HEK293 (cell line): Measurements from ENCODE around the gene PLD3.
A peak's percentile ranks its signal among the peaks of the same experiment; 100 is the strongest.

Experiments
- CTCF ChIA-PET: fragments of 350-600 bp; formaldehyde crosslinking; extraction: SDS; loops from one replicate; lab custom pipeline; 2021; ENCODE audit warnings: antibody characterized with exemption; lab: Yijun Ruan, JAX
- POLR2A ChIA-PET: fragments of 300-600 bp; formaldehyde crosslinking; extraction: SDS; loops from one replicate; lab custom pipeline; 2020; ENCODE audit warnings: antibody characterized with exemption, inconsistent platforms; lab: Yijun Ruan, JAX
- H3K27ac ChIP-seq: fragments of 200-500 bp; sonication (Bioruptor generic); 2 replicates; pipeline ENCODE4 v1.5.1; 2014; ENCODE audit warnings: low read depth, low read length, control low read depth, inconsistent platforms; ENCODE audit errors: extremely low read depth
- H3K36me3 ChIP-seq, 2 experiments: fragments of 200-500 bp in 1 of 2; sonication (Bioruptor generic) in 1 of 2; 1 replicate in 1 of 2; 2 replicates in 1 of 2; pipeline ENCODE4 v1.5.1; 2014 to 2017; ENCODE audit warnings: inconsistent platforms in 2 of 2, low read length in 2 of 2; ENCODE audit not compliant: control insufficient read depth in 2 of 2, insufficient read depth in 1 of 2
- H3K4me1 ChIP-seq: fragments of 200-500 bp; sonication (Bioruptor generic); 2 replicates; pipeline ENCODE4 v1.5.1; 2014; ENCODE audit warnings: mild to moderate bottlenecking, low read length, inconsistent platforms; ENCODE audit not compliant: control insufficient read depth, insufficient read depth
- H3K4me3 ChIP-seq: 2 replicates; pipeline ENCODE4 v1.5.1; 2011; ENCODE audit warnings: low read depth, mild to moderate bottlenecking, control low read depth, low read length, moderate library complexity
- H3K9me3 ChIP-seq: fragments of 200-500 bp; sonication (Bioruptor generic); 2 replicates; pipeline ENCODE4 v1.5.1; 2014; ENCODE audit warnings: low read depth, low read length, inconsistent platforms; ENCODE audit not compliant: control insufficient read depth, insufficient read depth
- BCL6B ChIP-seq: fragments of 450-650 bp; formaldehyde crosslinking; IDR thresholded peaks from 2 replicates; pipeline ENCODE4 v1.5.1; 2017; ENCODE audit warnings: missing biosample characterization, missing genetic modification characterization
- FEZF1 ChIP-seq: fragments of 450-650 bp; formaldehyde crosslinking; IDR thresholded peaks from 2 replicates; pipeline ENCODE4 v1.5.1; 2016; ENCODE audit warnings: missing biosample characterization, missing genetic modification characterization
- GLI4 ChIP-seq: fragments of 450-650 bp; formaldehyde crosslinking; IDR thresholded peaks from 2 replicates; pipeline ENCODE4 v1.5.1; 2016; ENCODE audit warnings: missing biosample characterization, missing genetic modification characterization
- HIC1 ChIP-seq: fragments of 450-650 bp; formaldehyde crosslinking; IDR thresholded peaks from 2 replicates; pipeline ENCODE4 v1.5.1; 2016; ENCODE audit warnings: missing biosample characterization, missing genetic modification characterization
- HOXA7 ChIP-seq: sonication (generic); formaldehyde crosslinking; IDR thresholded peaks from 2 replicates; pipeline ENCODE4 v1.8.1; 2022; ENCODE audit warnings: missing genetic modification reagents, borderline replicate concordance
- KLF1 ChIP-seq: fragments of 450-650 bp; formaldehyde crosslinking; IDR thresholded peaks from 2 replicates; pipeline ENCODE4 v1.5.1; 2016; ENCODE audit warnings: missing biosample characterization, missing genetic modification characterization
- KLF16 ChIP-seq: fragments of 450-650 bp; formaldehyde crosslinking; IDR thresholded peaks from 2 replicates; pipeline ENCODE4 v1.5.1; 2017; ENCODE audit warnings: missing biosample characterization, missing genetic modification characterization
- KLF8 ChIP-seq: fragments of 450-650 bp; formaldehyde crosslinking; IDR thresholded peaks from 2 replicates; pipeline ENCODE4 v1.5.1; 2016; ENCODE audit warnings: missing biosample characterization, missing genetic modification characterization
- KLF9 ChIP-seq: fragments of 450-650 bp; formaldehyde crosslinking; IDR thresholded peaks from 2 replicates; pipeline ENCODE4 v1.5.1; 2016; ENCODE audit warnings: missing biosample characterization, missing genetic modification characterization, low read depth
- SP7 ChIP-seq: fragments of 450-650 bp; formaldehyde crosslinking; IDR thresholded peaks from 2 replicates; pipeline ENCODE4 v1.5.1; 2016; ENCODE audit warnings: missing biosample characterization, missing genetic modification characterization
- YY1 ChIP-seq: fragments of 450-650 bp; formaldehyde crosslinking; IDR thresholded peaks from 2 replicates; pipeline ENCODE4 v1.5.1; 2018; ENCODE audit warnings: missing biosample characterization, missing genetic modification characterization
- ZBTB1 ChIP-seq: fragments of 450-650 bp; formaldehyde crosslinking; IDR thresholded peaks from 2 replicates; pipeline ENCODE4 v1.5.1; 2016; ENCODE audit warnings: missing biosample characterization, missing genetic modification characterization
- ZNF10 ChIP-seq: fragments of 450-650 bp; formaldehyde crosslinking; IDR thresholded peaks from 2 replicates; pipeline ENCODE4 v1.5.1; 2017; ENCODE audit warnings: missing biosample characterization, missing genetic modification characterization
- ZNF138 ChIP-seq: fragments of 450-650 bp; formaldehyde crosslinking; IDR thresholded peaks from 2 replicates; pipeline ENCODE4 v1.5.1; 2016; ENCODE audit warnings: missing biosample characterization, missing genetic modification characterization, borderline replicate concordance
- ZNF16 ChIP-seq: fragments of 450-650 bp; formaldehyde crosslinking; IDR thresholded peaks from 2 replicates; pipeline ENCODE4 v1.5.1; 2016; ENCODE audit warnings: low read depth, missing biosample characterization, missing genetic modification characterization
- ZNF175 ChIP-seq: fragments of 450-650 bp; formaldehyde crosslinking; IDR thresholded peaks from 2 replicates; pipeline ENCODE4 v1.5.1; 2016; ENCODE audit warnings: missing biosample characterization, missing genetic modification characterization
- ZNF433 ChIP-seq: fragments of 450-650 bp; formaldehyde crosslinking; IDR thresholded peaks from 2 replicates; pipeline ENCODE4 v1.5.1; 2016; ENCODE audit warnings: missing biosample characterization, missing genetic modification characterization, low read depth
- ZNF513 ChIP-seq: fragments of 450-650 bp; IDR thresholded peaks from 2 replicates; pipeline ENCODE4 v1.5.1; 2018; ENCODE audit warnings: missing biosample characterization, missing genetic modification characterization
- ZNF544 ChIP-seq: fragments of 450-650 bp; formaldehyde crosslinking; IDR thresholded peaks from 2 replicates; pipeline ENCODE4 v1.5.0; 2017; ENCODE audit warnings: missing biosample characterization, missing genetic modification characterization
- ZNF571 ChIP-seq: fragments of 450-650 bp; formaldehyde crosslinking; IDR thresholded peaks from 2 replicates; pipeline ENCODE4 v1.5.0; 2017; ENCODE audit warnings: missing biosample characterization, missing genetic modification characterization
- ZNF626 ChIP-seq: fragments of 450-650 bp; sonication (Bioruptor Pico); formaldehyde crosslinking; IDR thresholded peaks from 2 replicates; pipeline ENCODE4 v1.5.1; 2018; ENCODE audit warnings: missing biosample characterization, missing genetic modification characterization, inconsistent platforms
- ZNF639 ChIP-seq: fragments of 450-650 bp; formaldehyde crosslinking; IDR thresholded peaks from 2 replicates; pipeline ENCODE4 v1.5.1; 2016; ENCODE audit warnings: missing biosample characterization, missing genetic modification characterization
- ZNF645 ChIP-seq: fragments of 450-650 bp; formaldehyde crosslinking; IDR thresholded peaks from 2 replicates; pipeline ENCODE4; 2016; ENCODE audit warnings: missing biosample characterization, missing genetic modification characterization
- ZNF704 ChIP-seq: fragments of 450-650 bp; formaldehyde crosslinking; IDR thresholded peaks from 2 replicates; pipeline ENCODE4 v1.5.1; 2016; ENCODE audit warnings: missing biosample characterization, missing genetic modification characterization
- ZNF76 ChIP-seq: fragments of 450-650 bp; formaldehyde crosslinking; IDR thresholded peaks from 2 replicates; pipeline ENCODE4; 2016; ENCODE audit warnings: low read depth, missing biosample characterization, missing genetic modification characterization, borderline replicate concordance
- ZNF768 ChIP-seq: fragments of 450-650 bp; formaldehyde crosslinking; IDR thresholded peaks from 2 replicates; pipeline ENCODE4 v1.5.1; 2018; ENCODE audit warnings: missing biosample characterization, mild to moderate bottlenecking, missing genetic modification characterization
- ZNF830 ChIP-seq: fragments of 450-650 bp; IDR thresholded peaks from 2 replicates; pipeline ENCODE4 v1.5.0; 2018; ENCODE audit warnings: missing biosample characterization, missing genetic modification characterization, low read depth, mild to moderate bottlenecking, moderate library complexity
- ZNF837 ChIP-seq: fragments of 450-650 bp; formaldehyde crosslinking; IDR thresholded peaks from 2 replicates; pipeline ENCODE4 v1.5.1; 2016; ENCODE audit warnings: missing biosample characterization, missing genetic modification characterization
- ZNF843 ChIP-seq: fragments of 450-650 bp; formaldehyde crosslinking; IDR thresholded peaks from 2 replicates; pipeline ENCODE4 v1.5.1; 2016; ENCODE audit warnings: missing biosample characterization, missing genetic modification characterization
- ZSCAN16 ChIP-seq: fragments of 450-650 bp; formaldehyde crosslinking; IDR thresholded peaks from 2 replicates; pipeline ENCODE4 v1.5.1; 2016; ENCODE audit warnings: missing biosample characterization, missing genetic modification characterization
- ZSCAN30 ChIP-seq: fragments of 450-650 bp; IDR thresholded peaks from 2 replicates; pipeline ENCODE4 v1.5.1; 2018; ENCODE audit warnings: missing biosample characterization, mild to moderate bottlenecking, missing genetic modification characterization, moderate library complexity

The PLD3 gene

GRCh38 chr19:40398417-40399131 is 50.1 kb downstream of the PLD3 start:
- no peak overlapping the region for H3K4me3 ChIP-seq
- CTCF ChIA-PET = interaction anchor here (0.6 to 0.7 kb wide), 4 partner anchors 11 to 139 kb away, joined by 3 to 6 read pairs (median 4); no protein-coding TSS in a partner anchor

More at GRCh38 chr19:40398417-40399131, 50.1 kb downstream of the PLD3 start:
- Histone ChIP-seq H3K36me3 (no peaks in the 10 kb centered on the region; a peak in 1 of 3 replicates), H3K27ac (no peak overlapping the region), H3K9me3 (no peaks in the 10 kb centered on the region), H3K4me1 (peaks cover 5% of the 10 kb centered on the region)
- POLR2A ChIA-PET = interaction anchor here (0.5 to 2.0 kb wide), 3 partner anchors 22 to 127 kb away, joined by 3 to 5 read pairs (median 4); partner anchors contain the start of gene SERTAD1
- TF ChIP-seq ZNF433 (tag by site-specific recombination) = no peak
- no peak for TF ChIP-seq ZNF175
- TF ChIP-seq KLF1 (tag by site-specific recombination) = peak; percentile 7; the same call in 1 of the 2 replicates
- no peak for TF ChIP-seq ZNF843 (tag by site-specific recombination)
- no peak for TF ChIP-seq ZNF830
- no peak for TF ChIP-seq ZNF138 (tag by site-specific recombination)
- TF ChIP-seq SP7 (tag by site-specific recombination) = no peak
- TF ChIP-seq ZNF639 (tag by site-specific recombination) = no peak
- 0 out of 2 replicates have a peak, but pooled peaks have one; percentile 51 for TF ChIP-seq HIC1
- TF ChIP-seq ZSCAN16 (tag by site-specific recombination) = no peak
- no peak for TF ChIP-seq ZNF16 (tag by site-specific recombination)
- no peak for TF ChIP-seq YY1 (tag by site-specific recombination)
- no peak for TF ChIP-seq ZBTB1 (tag by site-specific recombination)
- TF ChIP-seq ZNF513 = no peak
- no peak for TF ChIP-seq FEZF1 (tag by site-specific recombination)
- TF ChIP-seq ZNF544 (tag by site-specific recombination) = no peak
- TF ChIP-seq ZNF645 (tag by site-specific recombination) = no peak
- 0 out of 2 replicates have a peak, but pooled peaks have one; percentile 12 for TF ChIP-seq KLF9 (tag by site-specific recombination)
- no peak for TF ChIP-seq GLI4 (tag by site-specific recombination)
- TF ChIP-seq ZNF76 (tag by site-specific recombination) = no peak
- TF ChIP-seq ZNF626 (tag by site-specific recombination) = no peak
- TF ChIP-seq ZNF768 (tag by site-specific recombination) = no peak
- TF ChIP-seq ZSCAN30 (tag by site-specific recombination) = no peak
- peak; percentile 56; the same call in 1 of the 2 replicates for TF ChIP-seq KLF8 (tag by site-specific recombination)
- TF ChIP-seq BCL6B (tag by site-specific recombination) = no peak
- TF ChIP-seq ZNF837 (tag by site-specific recombination) = no peak
- no peak for TF ChIP-seq ZNF571 (tag by site-specific recombination)
- no peak for TF ChIP-seq HOXA7 (CRISPR knock-in tag)
- no peak for TF ChIP-seq ZNF10 (tag by site-specific recombination)
- no peak for TF ChIP-seq ZNF704 (tag by site-specific recombination)
- no peak for TF ChIP-seq KLF16
